Activated CD4-positive, alpha-beta T cell treated with anti-CD3 and anti-CD28 coated beads, Interleukin-2, amount 50 U/mL, for 4 hours (primary cell): Measurements from ENCODE around the gene ZMYND19.
"Not testable (repeated sequence)": the region's sequence is repeated elsewhere in the genome, so short reads cannot be mapped to it uniquely, and the experiment has no call there.

Experiments used
- DNase-seq, 2 experiments: peaks; one replicate each; pipeline ENCODE4 v3.0.0-alpha.2; 2020

Gene ZMYND19

DNA sequence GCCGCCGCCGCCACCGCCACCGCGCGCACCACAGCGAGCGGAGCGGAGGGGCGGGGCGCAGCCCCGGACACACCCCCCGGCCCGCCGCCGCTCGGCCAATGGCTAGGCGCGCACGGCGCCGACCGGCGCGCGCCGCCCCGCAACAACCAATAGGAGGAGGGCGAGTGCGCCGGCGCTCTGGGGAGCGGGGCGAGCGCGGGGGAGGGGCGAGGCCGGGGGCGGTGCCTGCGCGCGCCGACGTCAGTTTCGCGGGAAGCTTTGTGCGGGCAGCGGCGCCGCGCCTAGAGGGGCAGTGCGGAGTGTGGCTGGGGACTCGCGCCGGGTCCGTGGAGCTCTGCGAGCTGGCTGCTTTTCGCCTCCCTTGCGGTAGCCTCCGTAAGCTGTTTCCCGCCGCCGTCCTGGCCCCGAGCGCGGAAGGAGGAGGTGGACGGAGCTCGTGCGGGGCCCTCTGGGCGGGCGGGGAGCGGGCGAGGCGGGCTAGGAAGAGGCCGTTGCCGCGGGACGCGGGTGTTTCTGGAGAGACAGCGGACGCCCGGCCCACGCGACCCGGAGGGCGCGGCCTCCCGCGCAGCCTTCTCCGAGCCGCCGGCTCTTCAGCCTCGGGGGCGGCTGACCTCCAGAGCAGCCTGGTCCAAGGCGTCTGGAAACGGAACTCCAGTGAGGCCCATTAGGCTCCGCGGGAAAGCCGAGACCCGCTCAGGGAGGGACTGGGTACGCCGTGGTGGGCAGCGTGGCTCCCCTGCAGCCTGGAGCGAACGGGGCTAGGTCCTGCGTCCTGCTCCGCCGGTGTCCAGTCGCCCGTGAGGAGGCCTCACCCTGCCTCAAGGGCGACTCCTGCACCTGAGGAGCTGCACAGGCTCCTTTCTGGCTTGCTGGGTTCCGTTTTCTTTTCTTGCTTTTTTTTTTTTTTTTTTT lies at the start of gene ZMYND19:
Gene ZMYND19 (minus strand): TSS at position 44 of the 915 bp plus-strand sequence. CDS start 249 bp downstream, outside the sequence.
- DNase-seq, result peak; percentile 81 to 84

DNA sequence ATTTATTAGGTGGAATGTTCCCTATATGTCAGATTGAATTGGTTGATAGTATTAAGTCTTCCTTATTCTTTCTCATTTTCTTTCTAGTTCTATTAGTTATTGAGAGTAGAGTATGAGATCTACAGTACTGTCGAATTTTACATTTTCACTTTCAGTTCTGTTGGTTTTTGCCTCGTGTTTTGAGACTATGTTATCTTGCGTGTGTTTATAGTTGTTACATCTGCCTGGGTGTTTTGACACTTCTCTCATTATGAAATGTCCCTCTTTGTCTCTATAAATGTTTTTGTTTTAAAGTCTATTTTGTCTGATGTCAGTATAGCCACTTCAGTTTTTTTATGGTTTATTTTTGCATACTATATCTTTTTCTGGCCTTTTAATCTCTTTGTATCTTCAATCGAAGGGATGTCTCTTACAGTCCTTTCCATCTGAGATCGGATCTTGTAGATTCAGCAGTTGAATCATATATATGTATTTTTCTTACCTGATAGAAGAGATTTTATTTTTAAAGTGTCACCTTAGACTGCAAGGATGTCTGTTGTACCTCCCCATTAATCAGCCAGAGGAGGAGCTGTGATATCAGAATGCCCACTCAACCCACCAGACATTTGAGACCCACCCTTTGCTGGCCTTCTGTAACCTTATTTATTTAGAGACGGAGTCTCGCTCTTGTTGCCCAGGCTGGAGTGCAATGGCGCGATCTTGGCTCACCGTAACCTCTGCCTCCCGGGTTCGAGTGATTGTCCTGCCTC lies 49.2 kb upstream of the ZMYND19 start:
- no peak for DNase-seq

DNA sequence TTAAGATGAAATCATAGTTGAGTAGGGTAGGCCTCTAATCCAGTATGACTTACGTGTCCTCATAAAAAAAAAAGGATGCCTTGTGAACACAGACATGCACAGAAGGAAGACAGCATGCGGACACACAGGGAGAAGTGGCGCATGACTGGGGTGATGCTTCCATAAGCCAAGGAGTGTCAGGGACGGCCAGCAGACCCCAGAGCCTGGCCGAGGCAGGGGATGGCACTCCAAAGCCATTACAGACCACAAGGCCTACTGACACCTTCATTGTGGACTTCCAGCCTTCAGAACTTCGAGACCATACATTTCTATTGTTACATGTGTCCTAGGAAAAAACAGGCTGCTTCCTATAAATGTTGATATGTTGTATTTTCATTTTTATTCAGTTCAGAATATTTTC lies 48.4 kb upstream of the ZMYND19 start:
- DNase-seq, result no peak

DNA sequence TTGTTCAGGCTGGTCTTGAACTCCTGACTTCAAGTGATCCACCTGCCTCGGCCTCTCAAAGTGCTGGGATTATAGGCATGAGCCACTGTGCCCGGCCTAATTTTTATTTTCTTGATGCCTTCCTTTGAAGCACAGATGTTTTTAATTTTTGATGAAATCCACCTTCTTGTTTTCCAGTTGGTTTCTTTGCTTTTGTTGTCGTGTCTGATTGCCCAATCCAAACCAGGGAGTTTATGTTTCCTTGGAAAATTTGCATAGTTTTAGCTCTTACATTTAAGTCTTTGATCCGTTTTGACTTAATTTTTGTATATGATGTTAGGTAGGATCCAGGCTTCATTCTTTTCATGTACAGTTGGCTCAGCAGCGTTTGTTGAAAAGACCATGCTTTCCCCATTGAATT lies 43.7 kb upstream of the ZMYND19 start:
- DNase-seq, result no peak

DNA sequence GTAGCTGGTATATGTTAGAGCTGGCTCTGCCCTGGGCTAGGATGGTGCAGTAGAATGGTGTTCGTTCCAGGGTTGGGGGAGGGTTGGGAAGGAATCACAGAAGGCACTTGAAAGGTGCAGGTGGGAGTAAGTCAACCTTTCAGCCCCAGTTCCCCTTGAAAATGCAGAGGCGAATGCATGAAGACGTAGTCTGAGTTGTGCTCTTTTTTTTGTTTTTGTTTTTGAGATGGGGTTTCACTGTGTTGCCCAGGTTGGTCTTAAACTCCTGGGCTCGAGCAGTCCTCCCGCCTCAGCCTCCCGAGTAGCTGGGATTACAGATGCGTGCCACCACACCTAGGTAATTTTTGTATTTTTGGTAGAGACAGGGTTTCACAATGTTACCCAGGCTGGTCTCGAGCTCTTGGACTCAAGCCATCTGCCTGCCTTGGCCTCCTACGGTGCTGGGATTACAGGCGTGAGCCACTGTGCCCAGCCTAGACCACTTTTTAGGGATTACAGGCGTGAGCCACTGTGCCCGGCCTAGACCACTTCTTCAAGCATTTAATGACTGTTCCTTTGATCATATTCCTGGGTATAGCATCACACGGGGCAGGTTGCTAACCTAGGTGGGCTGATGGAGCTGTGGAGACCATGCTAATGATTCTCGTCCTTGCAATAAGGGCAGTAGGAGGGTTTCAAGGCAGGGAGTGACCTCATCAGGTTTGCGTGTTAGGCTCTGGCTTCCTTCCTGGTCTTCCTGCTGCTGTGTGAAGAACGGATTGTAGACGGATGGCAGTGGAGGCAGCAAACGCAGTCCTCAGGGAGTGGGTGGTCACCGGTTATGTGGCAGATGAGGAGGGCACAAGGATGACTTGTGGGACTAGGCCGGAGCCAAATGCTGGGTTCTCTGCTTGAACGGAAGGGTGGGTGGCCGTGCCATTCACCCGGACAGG lies 42.2 kb upstream of the ZMYND19 start:
- DNase-seq, result no peak

DNA sequence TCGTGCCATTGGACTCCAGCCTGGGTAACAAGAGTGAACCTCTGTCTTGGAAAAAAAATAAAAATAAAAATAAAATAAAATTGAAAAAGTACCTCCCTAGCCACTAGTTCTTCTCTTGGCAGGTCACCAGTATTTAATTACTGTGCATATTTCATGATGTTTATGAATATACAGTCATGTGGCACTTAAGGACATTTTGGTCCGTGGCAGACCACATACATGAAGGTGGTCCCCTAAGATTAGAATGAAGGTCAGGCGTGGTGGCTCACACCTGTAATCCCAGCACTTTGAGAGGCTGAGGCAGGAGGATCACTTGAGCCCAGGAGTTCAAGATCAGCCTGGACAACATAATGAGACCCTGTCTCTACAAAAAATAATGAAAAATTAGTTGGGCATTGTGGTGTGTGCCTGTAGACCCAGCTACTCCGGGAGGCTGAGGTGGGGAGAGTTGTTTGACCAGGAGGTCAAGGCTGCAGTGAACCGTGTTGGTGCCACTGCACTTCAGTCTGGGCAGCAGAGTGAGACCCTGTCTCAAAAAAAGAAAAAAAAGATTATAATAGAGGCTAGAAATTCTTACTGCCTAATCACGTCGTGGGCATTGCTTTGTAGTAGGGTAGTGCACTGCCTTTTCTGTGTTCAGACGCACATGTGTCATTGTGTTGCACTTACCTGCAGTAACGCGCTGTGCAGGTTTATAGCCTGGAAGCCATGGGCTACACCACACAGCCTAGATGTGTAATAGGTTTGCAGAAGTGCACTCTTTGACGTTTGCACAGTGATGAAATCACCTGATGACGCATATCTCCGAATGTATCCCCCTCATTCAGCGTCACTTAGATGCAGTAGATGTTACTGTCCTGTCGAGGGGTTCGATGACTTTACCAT lies 41.3 kb upstream of the ZMYND19 start:
- DNase-seq, result no peak

DNA sequence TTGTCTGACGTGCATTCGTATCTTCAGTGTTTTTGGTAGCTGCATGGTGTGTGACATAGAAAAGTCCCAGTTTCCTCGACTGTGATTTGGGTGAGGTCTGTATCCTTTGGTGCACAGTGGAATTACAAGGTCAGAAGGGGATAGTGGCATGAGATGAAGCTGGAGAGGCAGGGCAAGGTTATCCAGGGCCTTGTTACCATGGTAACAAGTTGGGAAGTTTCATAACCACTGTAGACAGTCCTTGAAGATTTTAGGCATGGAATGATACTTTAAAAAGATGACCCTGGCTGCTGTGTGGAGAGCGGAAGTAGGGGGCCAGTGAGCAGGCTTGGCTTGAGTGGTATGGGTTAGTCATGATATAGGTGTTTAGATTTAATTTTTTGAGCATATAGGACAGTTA lies 40.4 kb upstream of the ZMYND19 start:
- DNase-seq, result no peak

DNA sequence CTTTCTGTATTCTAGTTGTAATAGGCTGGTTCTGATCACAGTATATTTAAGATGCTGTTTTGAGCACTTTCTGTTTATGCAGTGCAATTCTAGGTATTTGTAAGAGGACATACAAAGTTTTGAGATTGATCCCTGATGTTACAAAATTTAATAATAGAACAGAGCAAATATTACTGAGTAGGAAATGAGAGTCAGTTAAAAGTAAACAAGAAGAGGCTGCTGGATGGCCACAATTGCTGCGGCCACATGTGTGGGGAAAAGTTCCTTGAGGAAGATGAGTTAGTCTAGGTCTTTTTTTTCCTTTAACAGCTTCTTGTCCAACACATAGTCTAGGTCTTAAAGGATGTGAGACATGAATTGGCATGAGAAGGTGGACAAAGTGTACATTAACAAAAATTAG lies 39.8 kb upstream of the ZMYND19 start:
- DNase-seq, result no peak

DNA sequence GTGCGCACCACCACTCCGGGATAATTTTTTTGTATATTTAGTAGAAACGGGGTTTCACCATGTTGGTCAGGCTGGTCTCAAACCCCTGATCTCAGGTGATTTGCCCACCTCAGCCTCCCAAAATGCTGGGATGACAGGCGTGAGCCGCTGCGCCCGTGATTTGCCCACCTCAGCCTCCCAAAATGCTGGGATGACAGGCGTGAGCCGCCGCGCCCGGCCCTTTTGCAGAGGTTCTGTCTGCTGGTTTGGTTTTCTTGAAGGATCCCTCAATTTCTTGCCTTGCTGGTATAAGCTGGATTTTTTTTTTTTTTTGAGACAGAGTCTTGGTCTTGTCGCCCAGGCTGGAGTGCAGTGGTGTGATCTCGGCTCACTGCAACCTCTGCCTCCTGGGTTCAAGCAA lies 37.1 kb upstream of the ZMYND19 start:
- not testable (repeated sequence) for DNase-seq

DNA sequence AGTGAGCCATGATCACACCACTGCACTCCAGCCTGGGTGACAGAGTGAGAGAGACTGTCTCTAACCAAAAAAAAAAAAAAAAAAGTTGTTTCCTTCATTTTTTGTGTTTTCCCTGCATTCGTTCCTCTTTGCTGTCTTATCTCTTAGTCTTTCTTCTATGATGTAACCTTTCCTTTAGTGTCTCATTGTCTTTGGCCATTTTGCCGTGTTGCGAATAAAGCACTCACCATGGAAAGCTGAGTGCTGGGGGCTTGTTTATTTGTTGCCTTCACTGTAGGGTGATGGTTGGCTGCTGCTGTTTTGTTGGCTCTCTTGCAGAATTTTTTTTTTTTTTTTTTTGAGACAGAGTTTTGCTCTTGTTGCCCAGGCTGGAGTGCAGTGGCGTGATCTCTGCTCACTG lies 36.2 kb upstream of the ZMYND19 start:
- DNase-seq, result no peak

DNA sequence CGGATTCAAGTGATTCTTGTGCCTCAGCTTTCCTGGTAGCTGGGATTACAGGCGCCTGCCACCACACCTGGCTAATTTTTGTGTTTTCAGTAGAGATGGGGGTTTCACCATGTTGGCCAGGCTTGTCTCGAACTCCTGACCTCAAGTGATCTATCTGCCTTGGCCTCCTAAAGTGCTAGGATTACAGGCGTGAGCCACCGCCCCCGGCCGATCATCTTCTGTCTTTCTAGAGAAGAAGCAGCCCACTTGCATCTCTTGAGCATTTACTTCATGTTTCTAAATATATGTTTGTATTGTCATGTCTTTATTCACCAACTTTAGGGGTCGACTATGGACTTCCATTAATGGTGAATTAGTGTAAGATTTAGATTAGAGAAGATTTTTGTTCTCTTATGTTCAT lies 31.9 kb upstream of the ZMYND19 start:
- DNase-seq, result not testable (repeated sequence)

DNA sequence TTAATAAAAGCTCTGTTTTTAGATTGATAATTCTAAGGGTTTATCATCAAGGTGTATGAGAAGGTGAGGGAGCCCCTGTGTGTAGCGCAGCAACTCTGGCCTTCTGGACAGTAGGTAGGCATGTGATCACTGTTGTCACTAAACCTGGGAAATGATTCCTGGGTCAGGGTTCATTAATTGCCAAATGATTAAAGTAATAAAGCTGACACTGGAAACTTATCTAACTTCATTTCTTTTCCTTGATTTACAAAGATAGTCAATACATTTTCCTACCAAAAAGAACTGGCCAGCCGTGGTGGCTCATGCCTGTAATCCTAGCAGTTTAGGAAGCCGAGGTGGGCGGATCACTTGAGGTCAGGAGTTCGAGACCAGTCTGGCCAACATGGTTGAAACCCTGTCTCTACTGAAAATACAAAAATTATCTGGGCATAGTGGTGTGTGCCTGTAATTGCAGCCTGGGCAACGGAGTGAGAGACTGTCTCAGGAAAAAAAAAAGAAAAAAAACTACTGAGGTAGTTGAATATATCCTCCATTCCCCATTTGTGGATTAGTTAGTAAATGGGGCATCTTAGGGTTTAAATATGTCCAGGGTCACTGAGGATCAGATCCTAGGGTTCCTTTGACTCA lies 30.9 kb upstream of the ZMYND19 start:
- DNase-seq, result no peak

DNA sequence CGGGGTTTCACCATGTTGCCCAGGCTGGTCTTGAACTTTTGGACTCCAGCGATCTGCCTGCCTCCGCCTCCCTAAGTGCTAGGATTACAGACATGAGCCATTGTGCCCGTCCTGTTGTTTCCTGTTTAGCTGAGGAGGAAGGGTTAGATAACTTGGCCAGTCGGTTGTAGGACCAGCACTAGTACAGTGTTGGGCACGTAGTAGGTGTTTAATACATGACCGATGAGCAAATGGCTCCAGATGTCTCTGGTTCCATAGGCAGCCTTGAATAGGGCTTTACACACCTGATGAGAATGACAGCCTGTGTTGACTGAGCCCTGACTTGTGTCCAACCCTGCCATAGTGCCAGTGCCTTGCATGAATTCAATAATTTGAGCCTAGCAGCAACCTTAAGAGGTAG lies 30.3 kb upstream of the ZMYND19 start:
- DNase-seq, result no peak

DNA sequence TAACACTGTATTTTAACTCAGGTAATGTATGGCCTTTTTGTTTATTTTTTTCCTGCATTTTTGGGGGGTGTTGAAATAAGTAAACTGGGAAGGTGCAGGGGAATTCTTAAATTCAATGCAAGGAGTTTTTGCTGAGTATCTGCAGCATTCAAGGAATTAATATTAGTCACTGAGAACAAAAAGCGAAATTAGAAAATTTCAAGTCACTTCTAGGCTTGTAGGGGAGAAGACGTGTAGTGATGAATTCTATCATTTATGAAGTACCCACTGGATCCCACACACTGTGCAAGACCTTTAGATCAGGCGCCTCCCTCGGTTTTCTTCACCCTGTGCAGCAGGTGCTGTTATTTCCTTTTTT lies 29.7 kb upstream of the ZMYND19 start:
- DNase-seq, result no peak

DNA sequence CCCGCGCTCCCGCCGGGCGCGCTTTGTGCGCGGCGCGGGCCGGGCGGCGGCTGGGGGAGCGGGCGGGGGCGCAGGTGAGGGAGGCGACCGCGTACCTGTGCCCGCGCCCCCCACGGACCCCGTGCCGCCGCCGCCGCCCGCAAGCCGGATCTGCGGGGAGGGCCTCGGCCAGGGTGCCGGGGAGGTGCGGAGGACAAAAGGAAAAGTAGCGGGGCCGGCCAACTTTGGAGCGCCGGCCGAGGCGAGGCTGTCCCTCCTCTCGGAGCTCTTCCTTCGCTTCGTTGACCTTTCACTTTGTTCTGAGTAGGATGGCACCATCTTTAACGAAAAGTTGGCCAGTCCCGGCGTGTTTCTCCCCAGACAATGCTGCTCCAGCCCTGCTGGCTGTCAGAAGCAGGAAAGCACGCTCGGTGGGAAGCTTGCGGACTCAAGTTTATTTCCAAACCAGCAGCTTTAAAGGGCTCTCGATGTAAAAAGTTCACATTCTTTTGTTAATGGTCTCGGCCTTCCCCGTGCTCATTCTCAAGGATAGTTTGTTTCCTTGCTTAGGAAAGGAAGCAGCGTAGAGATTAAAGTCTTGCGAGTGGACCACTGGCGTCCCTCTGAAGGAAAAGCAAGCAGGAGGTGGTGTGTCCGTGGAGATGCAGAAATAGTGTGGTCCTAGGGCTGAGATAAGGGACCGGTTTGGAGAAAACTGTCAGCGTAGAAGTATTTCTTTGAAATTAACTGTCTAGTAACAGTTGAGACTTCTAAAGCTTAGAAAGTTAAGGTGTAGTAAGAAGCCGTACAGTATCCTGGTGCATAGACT lies 29.1 kb upstream of the ZMYND19 start:
- DNase-seq, result no peak

DNA sequence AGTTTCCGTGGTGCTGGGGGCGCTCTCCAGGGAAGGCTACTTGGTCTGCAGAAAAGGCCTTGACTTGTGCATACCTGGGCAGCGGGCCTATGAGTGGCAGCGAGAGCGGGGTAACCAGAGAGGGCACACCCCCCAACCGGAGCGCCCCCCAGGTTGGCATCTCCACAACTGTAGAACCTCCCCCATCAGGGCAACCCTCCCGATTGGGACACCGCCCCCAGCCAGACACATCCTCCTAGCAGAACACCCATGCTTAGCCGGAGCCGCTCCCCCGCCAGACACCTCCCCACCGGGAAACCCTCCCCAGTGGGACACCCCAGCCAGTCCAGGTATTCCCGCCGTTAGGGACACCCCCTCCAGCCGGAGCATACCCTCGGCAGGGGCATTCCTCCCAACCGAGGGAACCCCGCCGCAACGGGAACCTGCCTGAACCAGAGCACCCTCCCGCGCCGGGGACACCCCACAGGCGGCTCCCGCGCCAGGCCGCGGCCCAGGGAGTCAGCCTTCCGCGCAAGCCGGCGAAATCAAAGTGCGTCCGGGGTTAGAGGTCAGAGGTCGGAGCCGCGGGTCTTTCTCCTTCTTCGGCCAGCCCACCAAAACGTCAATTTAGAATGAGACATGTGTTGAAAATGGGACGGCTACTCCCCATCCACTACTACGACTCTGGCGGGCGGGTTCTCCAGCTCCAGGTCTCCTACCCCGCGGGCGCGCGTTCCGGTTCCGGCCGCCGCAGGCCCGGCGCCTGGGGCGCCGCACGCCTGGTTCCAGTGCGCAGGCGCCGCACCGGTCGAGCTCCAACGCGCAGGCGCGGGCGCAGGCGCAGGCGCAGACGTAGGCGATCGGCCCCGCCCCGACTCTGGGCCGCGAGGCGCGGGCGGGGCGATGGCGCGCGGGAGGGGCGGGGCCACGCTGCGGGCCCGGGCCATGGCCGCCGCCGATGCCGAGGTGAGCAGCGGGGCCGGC lies 28.1 kb upstream of the ZMYND19 start, which contains the start of gene EHMT1:
Gene EHMT1 (plus strand): TSS at position 901 of the 963 bp plus-strand sequence. CDS start 24 bp downstream, at position 925.
- peak; percentile 83 to 84 for DNase-seq

DNA sequence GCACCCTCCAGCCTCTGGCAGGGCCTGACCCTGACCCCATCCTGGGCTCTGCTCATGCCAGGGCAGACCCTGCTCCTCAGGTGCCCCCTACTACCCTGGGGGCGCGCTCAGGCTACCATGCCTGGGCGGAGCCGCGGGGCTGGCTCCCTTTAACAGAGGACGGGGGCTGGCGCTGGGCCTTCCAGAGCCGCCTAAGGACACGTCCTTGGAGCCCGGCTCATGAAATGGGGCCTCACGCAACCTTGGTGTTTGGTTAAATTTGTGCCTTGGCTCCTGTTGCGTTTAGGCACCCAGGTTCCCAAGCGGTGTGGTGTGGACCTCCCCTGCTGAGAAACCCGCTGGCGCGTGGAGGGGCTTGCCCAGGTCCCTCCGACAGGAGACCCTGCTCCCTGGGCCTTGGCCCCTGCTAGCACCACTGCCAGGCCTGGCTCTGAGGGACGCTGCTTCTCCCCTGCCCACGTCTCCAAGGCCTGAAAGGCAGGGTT lies 25.1 kb upstream of the ZMYND19 start:
- no peak for DNase-seq

DNA sequence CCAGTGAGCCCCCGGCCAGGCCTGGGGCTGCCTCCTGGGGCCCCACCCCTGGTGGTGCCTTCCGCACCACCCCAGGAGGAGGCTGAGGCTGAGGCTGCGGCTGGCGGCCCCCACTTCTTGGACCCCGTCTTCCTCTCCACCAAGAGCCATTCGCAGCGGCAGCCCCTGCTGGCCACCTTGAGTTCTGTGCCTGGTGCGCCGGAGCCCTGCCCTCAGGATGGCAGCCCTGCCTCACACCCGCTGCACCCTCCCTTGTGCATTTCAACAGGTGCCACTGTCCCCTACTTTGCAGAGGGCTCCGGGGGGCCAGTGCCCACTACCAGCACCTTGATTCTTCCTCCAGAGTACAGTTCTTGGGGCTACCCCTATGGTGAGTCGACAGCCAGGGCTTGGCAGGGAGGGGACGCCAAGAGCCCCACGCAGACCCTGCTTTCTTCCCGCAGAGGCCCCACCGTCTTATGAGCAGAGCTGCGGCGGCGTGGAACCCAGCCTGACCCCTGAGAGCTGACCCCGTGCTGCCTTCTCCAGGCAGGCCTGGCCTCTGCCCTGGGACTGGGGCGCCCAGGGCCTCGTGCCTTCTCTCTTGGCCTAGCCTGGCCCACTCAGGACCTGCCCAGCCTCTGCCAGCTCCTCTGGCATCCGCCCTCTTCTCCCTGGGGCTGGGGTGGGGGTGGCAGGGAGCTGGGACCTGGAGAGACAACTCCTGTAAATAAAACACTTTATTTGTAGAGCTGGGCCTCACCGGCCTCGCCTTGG lies 24.5 kb upstream of the ZMYND19 start:
- DNase-seq, result no peak
